SIG-M5 treated with dmso at 0.1 percent for 504 hours (cell line): ENCODE measurements around the gene LRRC25.

ENCODE experiments used
- DNase-seq: peaks from one replicate; lab custom pipeline; 2025; ENCODE audit not compliant: unreplicated experiment; lab: John Stamatoyannopoulos, UW

LRRC25 gene

GRCh38 chr19:18348171-18348570 lies 49.3 kb downstream of the LRRC25 start:
- DNase-seq, result no peak

DNA sequence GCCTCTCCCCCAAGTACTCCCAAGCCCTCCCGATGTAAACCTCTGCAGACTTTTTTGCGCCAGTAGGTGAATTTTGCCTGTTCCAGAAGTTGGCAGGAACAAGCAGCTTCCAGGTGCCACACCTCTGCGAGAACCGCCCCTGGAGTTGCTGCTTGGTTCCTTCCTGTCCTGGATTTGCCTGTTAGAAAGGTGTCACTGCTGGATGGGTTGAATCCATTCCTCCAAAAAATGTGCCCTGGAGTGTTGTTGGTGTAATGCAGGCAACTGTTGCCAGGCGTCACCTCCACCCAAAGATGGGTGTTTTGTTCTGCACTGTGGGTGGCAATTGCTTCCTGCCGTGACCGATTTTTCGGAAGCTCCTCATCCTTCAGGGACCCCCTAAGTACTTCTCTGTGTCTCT lies 51.3 kb downstream of the LRRC25 start:
- DNase-seq, result no peak

- DNase-seq, result no peak
These were observed 52.1 kb downstream of the LRRC25 start for GRCh38 chr19:18345296-18345695.

- DNase-seq, result no peak
These were observed 52.9 kb downstream of the LRRC25 start for GRCh38 chr19:18344582-18344950.

DNA sequence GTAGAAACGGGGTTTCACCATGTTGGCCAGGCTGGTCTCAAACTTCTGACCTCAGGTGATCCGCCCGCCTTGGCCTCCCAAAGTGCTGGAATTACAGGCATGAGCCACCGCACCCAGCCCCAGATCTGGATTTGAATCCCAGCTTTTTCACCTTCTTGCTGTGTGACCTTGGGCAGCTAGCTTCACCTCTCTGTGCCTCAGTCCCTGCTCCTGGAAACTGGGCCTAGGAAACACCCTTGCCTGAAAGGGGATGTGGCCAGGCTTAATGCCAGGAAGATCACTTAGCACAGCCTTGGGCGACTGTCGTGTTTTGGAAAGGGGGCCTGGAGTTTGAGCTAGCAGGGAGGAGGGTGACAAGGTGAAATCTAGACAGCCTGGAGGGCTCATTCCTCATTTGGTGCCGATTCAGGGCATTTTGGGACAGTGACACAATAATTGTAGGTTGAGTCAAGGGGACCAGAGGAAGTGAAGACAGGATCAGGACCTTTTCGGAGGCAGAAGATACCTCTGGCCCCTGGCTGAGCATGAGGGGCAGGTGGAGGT lies 55.3 kb downstream of the LRRC25 start:
- no peak for DNase-seq
